ENCODE measurements around the gene WAPL.

Gene WAPL

GRCh38 chr10:86483664-86484063 is 37.9 kb downstream of the WAPL start:
- peaks cover 58% of the 10 kb centered on the region for H3K79me2 ChIP-seq (ENCODE audit: low read length)
- TF ChIP-seq EZH2 (optimal IDR thresholded peaks at IDR 0.05; ENCODE audit: low read depth, low read length) (no peak), CTCF (IDR thresholded peaks at IDR 0.05; ENCODE audit: low read length) (no peak), EZH2phosphoT487 (IDR thresholded peaks at IDR 0.05; ENCODE audit: low read length) (no peak)
- H3K4me3 ChIP-seq (ENCODE audit: low read length) = no peak overlapping the region
- H3K27me3 ChIP-seq (replicated peaks; ENCODE audit: insufficient read depth, low read length) = no peaks in the 10 kb centered on the region
- no peak overlapping the region for H3K4me2 ChIP-seq (ENCODE audit: low read depth, low read length)
- DNase-seq = no peak
- H2AFZ ChIP-seq (ENCODE audit: low read length) = no peak overlapping the region
- H3K9ac ChIP-seq (ENCODE audit: low read length) = no peak overlapping the region
- peaks cover 19% of the 10 kb centered on the region for H3K4me1 ChIP-seq (ENCODE audit: low read length)
- H3K9me2 ChIP-seq (replicated peaks; ENCODE audit: insufficient read depth, low read length) = no peaks in the 10 kb centered on the region
- H3K27ac ChIP-seq (ENCODE audit: low read length) = no peak overlapping the region
- peaks cover 19% of the 10 kb centered on the region for H3F3A ChIP-seq (ENCODE audit: insufficient read depth, low read length)
- no peaks in the 10 kb centered on the region for H4K20me1 ChIP-seq (ENCODE audit: insufficient read depth, low read length)
- H3K36me3 ChIP-seq (replicated peaks; ENCODE audit: insufficient read depth, low read length) = peaks cover 2% of the 10 kb centered on the region; the same call in 1 of the 2 replicates
- no peaks in the 10 kb centered on the region for H3K9me3 ChIP-seq (replicated peaks; ENCODE audit: insufficient read depth, low read length)

- no peaks in the 10 kb centered on the region for H3K9me3 ChIP-seq (replicated peaks; ENCODE audit: insufficient read depth, low read length)
- no peak overlapping the region for H3K27ac ChIP-seq (ENCODE audit: low read length)
- peaks cover 9% of the 10 kb centered on the region for H3K4me1 ChIP-seq (ENCODE audit: low read length)
- TF ChIP-seq EZH2phosphoT487 (IDR thresholded peaks at IDR 0.05; ENCODE audit: low read length) = no peak
- TF ChIP-seq EZH2 (optimal IDR thresholded peaks at IDR 0.05; ENCODE audit: low read depth, low read length) = no peak
- TF ChIP-seq CTCF (IDR thresholded peaks at IDR 0.05; ENCODE audit: low read length) = no peak
- no peak overlapping the region for H3K4me3 ChIP-seq (ENCODE audit: low read length)
- H3K36me3 ChIP-seq (replicated peaks; ENCODE audit: insufficient read depth, low read length) = peaks cover 2% of the 10 kb centered on the region; the same call in 1 of the 2 replicates
- H3K9me2 ChIP-seq (replicated peaks; ENCODE audit: insufficient read depth, low read length) = no peaks in the 10 kb centered on the region
- H3F3A ChIP-seq (ENCODE audit: insufficient read depth, low read length) = peaks cover 5% of the 10 kb centered on the region
- H4K20me1 ChIP-seq (ENCODE audit: insufficient read depth, low read length) = no peaks in the 10 kb centered on the region
- H3K79me2 ChIP-seq (ENCODE audit: low read length) = peaks cover 61% of the 10 kb centered on the region
- H3K9ac ChIP-seq (ENCODE audit: low read length) = no peak overlapping the region
- H3K27me3 ChIP-seq (replicated peaks; ENCODE audit: insufficient read depth, low read length) = no peaks in the 10 kb centered on the region
- DNase-seq = no peak
- H2AFZ ChIP-seq (ENCODE audit: low read length) = no peak overlapping the region
- no peak overlapping the region for H3K4me2 ChIP-seq (ENCODE audit: low read depth, low read length)
Measured at GRCh38 chr10:86481761-86482160, 39.8 kb downstream of the WAPL start.

GRCh38 chr10:86480571-86480970 is 41.0 kb downstream of the WAPL start:
- Histone ChIP-seq H3K4me3 (ENCODE audit: low read length) (no peak overlapping the region), H3F3A (ENCODE audit: insufficient read depth, low read length) (no peaks in the 10 kb centered on the region), H4K20me1 (ENCODE audit: insufficient read depth, low read length) (no peaks in the 10 kb centered on the region), H3K27me3 (replicated peaks; ENCODE audit: insufficient read depth, low read length) (no peaks in the 10 kb centered on the region), H3K79me2 (ENCODE audit: low read length) (peaks cover 53% of the 10 kb centered on the region), H3K9me3 (replicated peaks; ENCODE audit: insufficient read depth, low read length) (no peaks in the 10 kb centered on the region), H3K4me1 (ENCODE audit: low read length) (no peaks in the 10 kb centered on the region), H3K36me3 (replicated peaks; ENCODE audit: insufficient read depth, low read length) (peaks cover 2% of the 10 kb centered on the region; the same call in 1 of the 2 replicates), H3K4me2 (ENCODE audit: low read depth, low read length) (no peak overlapping the region), H3K27ac (ENCODE audit: low read length) (no peak overlapping the region), H3K9ac (ENCODE audit: low read length) (no peak overlapping the region), H2AFZ (ENCODE audit: low read length) (no peak overlapping the region), H3K9me2 (replicated peaks; ENCODE audit: insufficient read depth, low read length) (no peaks in the 10 kb centered on the region)
- DNase-seq = no peak
- TF ChIP-seq EZH2phosphoT487 (IDR thresholded peaks at IDR 0.05; ENCODE audit: low read length) (no peak), EZH2 (optimal IDR thresholded peaks at IDR 0.05; ENCODE audit: low read depth, low read length) (no peak)

- Histone ChIP-seq H3K9me3 (replicated peaks; ENCODE audit: insufficient read depth, low read length) (no peaks in the 10 kb centered on the region), H3F3A (ENCODE audit: insufficient read depth, low read length) (no peaks in the 10 kb centered on the region), H3K4me1 (ENCODE audit: low read length) (no peaks in the 10 kb centered on the region), H3K36me3 (replicated peaks; ENCODE audit: insufficient read depth, low read length) (peaks cover 6% of the 10 kb centered on the region; the same call in 1 of the 2 replicates), H3K27me3 (replicated peaks; ENCODE audit: insufficient read depth, low read length) (no peaks in the 10 kb centered on the region), H3K27ac (ENCODE audit: low read length) (no peak overlapping the region), H3K9ac (ENCODE audit: low read length) (no peak overlapping the region), H4K20me1 (ENCODE audit: insufficient read depth, low read length) (no peaks in the 10 kb centered on the region), H3K4me3 (ENCODE audit: low read length) (no peak overlapping the region), H3K79me2 (ENCODE audit: low read length) (peaks cover 25% of the 10 kb centered on the region), H3K4me2 (ENCODE audit: low read depth, low read length) (no peak overlapping the region), H3K9me2 (replicated peaks; ENCODE audit: insufficient read depth, low read length) (no peaks in the 10 kb centered on the region), H2AFZ (ENCODE audit: low read length) (no peak overlapping the region)
- TF ChIP-seq EZH2phosphoT487 (IDR thresholded peaks at IDR 0.05; ENCODE audit: low read length) (no peak), CTCF (IDR thresholded peaks at IDR 0.05; ENCODE audit: low read length) (no peak), EZH2 (optimal IDR thresholded peaks at IDR 0.05; ENCODE audit: low read depth, low read length) (no peak)
- DNase-seq = no peak
Measured at GRCh38 chr10:86472061-86472460, 49.5 kb downstream of the WAPL start.

Data from MM.1S (cell line).